Nephron progenitor cell (in vitro differentiated cells): ENCODE data around the gene RBM4.
A peak's percentile ranks its signal among the peaks of the same experiment; 100 is the strongest.

Experiments used
- DNase-seq: peaks from one replicate; pipeline ENCODE4 v3.0.0; 2021
- H3K27ac Mint-ChIP-seq: 2 replicates; pipeline ENCODE4 v1.8.0; 2021; ENCODE audit warnings: mild to moderate bottlenecking, moderate library complexity, mixed read lengths
- H3K27me3 Mint-ChIP-seq: 2 replicates; pipeline ENCODE4 v1.8.0; 2021; ENCODE audit warnings: mild to moderate bottlenecking, low read depth, mixed read lengths; ENCODE audit not compliant: poor library complexity
- H3K36me3 Mint-ChIP-seq: 2 replicates; pipeline ENCODE4 v1.8.0; 2021; ENCODE audit warnings: low read depth, mixed read lengths
- H3K4me1 Mint-ChIP-seq: 2 replicates; pipeline ENCODE4 v1.8.0; 2021; ENCODE audit warnings: mixed read lengths
- H3K4me3 Mint-ChIP-seq: 2 replicates; pipeline ENCODE4 v1.8.0; 2021; ENCODE audit warnings: mild to moderate bottlenecking, moderate library complexity, mixed read lengths
- H3K9me3 Mint-ChIP-seq: 2 replicates; pipeline ENCODE4 v1.8.0; 2021; ENCODE audit warnings: mild to moderate bottlenecking, moderate library complexity, mixed read lengths
- TF ChIP-seq, protein P1 (sequence below): fragments of 200-600 bp; sonication (generic); IDR thresholded peaks from 2 replicates; pipeline ENCODE4 v1.5.0; 2021; ENCODE audit warnings: antibody characterized with exemption

Gene RBM4

DNA sequence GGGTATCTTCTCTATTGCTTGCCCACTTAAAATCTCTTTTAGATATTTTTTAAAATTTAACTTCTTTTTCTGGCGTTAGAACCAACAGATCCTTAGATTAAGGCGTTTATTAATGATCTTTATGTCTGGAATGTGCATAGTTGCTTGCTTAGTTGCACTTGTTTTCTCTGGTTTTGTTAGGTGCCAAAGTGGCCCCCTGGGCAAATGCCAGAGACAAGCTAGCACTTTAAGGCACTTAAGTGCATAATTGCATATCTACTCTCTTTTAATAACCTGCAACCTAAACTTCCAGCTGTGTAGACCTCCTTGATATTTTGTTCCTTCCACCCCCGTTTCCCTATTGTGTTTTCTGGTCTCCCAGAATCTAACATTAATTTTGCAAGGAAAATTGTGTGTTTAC lies 3.3 kb downstream of the RBM4 start:
- Mint-ChIP-seq H3K27ac (peak overlapping the region; percentile 3), H3K36me3 (peaks cover 79% of the 10 kb centered on the region)
- no peak for DNase-seq

DNA sequence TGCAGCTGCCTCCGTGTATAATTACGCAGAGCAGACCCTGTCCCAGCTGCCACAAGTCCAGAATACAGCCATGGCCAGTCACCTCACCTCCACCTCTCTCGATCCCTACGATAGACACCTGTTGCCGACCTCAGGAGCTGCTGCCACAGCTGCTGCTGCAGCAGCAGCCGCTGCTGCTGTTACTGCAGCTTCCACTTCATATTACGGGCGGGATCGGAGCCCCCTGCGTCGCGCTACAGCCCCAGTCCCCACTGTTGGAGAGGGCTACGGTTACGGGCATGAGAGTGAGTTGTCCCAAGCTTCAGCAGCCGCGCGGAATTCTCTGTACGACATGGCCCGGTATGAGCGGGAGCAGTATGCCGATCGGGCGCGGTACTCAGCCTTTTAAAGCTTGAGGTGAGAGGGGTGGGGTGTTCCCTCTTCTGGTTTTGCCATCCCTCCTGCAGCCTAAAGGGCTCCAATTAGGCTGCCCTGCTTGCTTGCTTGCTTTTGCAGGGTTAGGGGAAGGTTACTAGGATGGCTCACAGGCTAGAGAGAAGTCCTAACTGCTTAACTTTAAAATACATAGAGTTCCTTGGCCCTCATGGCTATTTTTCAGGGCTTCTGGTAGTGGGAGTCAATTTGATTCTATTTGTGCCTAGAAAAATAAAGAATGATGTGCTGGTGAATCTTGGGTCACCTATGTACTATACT lies 5.4 kb downstream of the RBM4 start:
- no peaks in the 10 kb centered on the region for H3K9me3 Mint-ChIP-seq
- peak overlapping the region; percentile 82 for H3K27ac Mint-ChIP-seq
- TF ChIP-seq, protein P1, sequence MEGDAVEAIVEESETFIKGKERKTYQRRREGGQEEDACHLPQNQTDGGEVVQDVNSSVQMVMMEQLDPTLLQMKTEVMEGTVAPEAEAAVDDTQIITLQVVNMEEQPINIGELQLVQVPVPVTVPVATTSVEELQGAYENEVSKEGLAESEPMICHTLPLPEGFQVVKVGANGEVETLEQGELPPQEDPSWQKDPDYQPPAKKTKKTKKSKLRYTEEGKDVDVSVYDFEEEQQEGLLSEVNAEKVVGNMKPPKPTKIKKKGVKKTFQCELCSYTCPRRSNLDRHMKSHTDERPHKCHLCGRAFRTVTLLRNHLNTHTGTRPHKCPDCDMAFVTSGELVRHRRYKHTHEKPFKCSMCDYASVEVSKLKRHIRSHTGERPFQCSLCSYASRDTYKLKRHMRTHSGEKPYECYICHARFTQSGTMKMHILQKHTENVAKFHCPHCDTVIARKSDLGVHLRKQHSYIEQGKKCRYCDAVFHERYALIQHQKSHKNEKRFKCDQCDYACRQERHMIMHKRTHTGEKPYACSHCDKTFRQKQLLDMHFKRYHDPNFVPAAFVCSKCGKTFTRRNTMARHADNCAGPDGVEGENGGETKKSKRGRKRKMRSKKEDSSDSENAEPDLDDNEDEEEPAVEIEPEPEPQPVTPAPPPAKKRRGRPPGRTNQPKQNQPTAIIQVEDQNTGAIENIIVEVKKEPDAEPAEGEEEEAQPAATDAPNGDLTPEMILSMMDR = no peak
- DNase-seq = peak; percentile 8
- H3K4me1 Mint-ChIP-seq = peaks cover 72% of the 10 kb centered on the region
- H3K27me3 Mint-ChIP-seq = no peaks in the 10 kb centered on the region
- H3K4me3 Mint-ChIP-seq = peak overlapping the region; percentile 93
- peaks cover 85% of the 10 kb centered on the region for H3K36me3 Mint-ChIP-seq

More for the DNA sequence above, 3.3 kb downstream of the RBM4 start:
- Mint-ChIP-seq H3K4me3 (peak overlapping the region; percentile 93), H3K4me1 (peaks cover 83% of the 10 kb centered on the region), H3K27me3 (peaks cover 3% of the 10 kb centered on the region), H3K9me3 (no peaks in the 10 kb centered on the region)
- TF ChIP-seq, protein P1 = no peak

DNA sequence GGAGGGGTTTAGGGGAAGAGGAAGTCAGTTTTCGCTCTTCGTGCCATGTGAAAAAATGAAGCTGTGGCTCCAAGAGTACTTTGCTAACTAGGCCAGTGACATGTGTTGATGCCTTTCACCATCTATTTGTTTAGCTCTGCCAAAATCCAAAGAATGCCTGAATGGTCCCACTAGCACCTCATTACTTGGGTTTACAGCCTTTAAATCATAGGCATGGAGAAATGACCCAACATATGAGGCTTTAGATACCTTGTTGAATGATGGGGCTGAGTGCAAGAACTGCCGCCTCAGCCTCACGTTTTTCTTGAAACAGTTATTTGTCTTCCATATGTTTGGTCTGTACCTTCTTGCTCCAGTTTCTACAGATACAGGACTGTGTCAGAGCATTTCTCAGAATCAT lies 8.3 kb downstream of the RBM4 start:
- Mint-ChIP-seq H3K27ac (no peak overlapping the region), H3K27me3 (no peaks in the 10 kb centered on the region), H3K4me1 (peaks cover 45% of the 10 kb centered on the region), H3K4me3 (no peak overlapping the region), H3K36me3 (peaks cover 90% of the 10 kb centered on the region), H3K9me3 (no peaks in the 10 kb centered on the region)
- no peak for DNase-seq
- TF ChIP-seq, protein P1 = no peak

DNA sequence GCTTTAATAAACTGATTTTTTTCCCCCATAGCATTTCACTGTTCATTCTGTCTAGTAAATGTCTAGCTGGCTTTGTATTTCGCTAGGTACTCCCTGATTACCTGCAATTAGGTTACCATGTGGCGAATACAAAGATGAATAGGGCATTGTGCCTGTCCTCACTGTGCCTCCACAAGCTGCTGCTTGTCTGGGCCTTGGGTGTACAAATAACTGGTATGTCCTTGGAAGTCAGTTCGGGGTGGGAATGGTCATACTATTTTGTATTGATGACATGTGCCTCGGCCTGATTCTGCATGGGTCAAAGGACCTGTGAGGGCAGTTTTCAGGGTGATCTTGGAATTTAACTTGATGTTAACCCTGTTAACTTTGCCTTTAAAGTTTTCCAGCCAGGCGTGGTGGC lies 11.4 kb downstream of the RBM4 start:
- no peak overlapping the region for H3K27ac Mint-ChIP-seq
- H3K4me1 Mint-ChIP-seq = peaks cover 14% of the 10 kb centered on the region
- H3K4me3 Mint-ChIP-seq = no peak overlapping the region
- no peak for DNase-seq
- TF ChIP-seq, protein P1 = no peak
- H3K9me3 Mint-ChIP-seq = peaks cover 5% of the 10 kb centered on the region
- peaks cover 85% of the 10 kb centered on the region for H3K36me3 Mint-ChIP-seq
- no peaks in the 10 kb centered on the region for H3K27me3 Mint-ChIP-seq

DNA sequence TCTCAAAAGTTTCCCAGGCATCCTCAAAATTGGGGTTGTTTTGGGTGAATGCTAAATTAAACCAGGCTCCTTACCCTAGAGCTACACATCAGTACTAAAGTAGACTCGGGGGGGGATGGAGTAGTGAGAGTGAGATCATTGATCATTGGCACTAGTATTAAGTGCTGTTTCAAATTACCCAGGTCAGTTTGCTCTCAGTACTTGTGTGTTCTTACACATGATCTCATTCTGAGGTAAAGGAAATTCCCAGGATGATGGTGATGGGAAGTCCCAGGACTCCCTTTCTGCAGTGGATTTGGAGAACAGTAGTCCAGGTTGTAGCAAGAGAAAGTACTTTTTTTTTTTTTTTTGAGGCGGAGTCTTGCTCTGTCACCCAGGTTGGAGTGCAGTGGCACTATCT lies 12.5 kb downstream of the RBM4 start:
- H3K4me1 Mint-ChIP-seq = peaks cover 10% of the 10 kb centered on the region
- TF ChIP-seq, protein P1 = no peak
- no peaks in the 10 kb centered on the region for H3K27me3 Mint-ChIP-seq
- no peak for DNase-seq
- H3K27ac Mint-ChIP-seq = no peak overlapping the region
- H3K9me3 Mint-ChIP-seq = peaks cover 5% of the 10 kb centered on the region
- no peak overlapping the region for H3K4me3 Mint-ChIP-seq
- peaks cover 83% of the 10 kb centered on the region for H3K36me3 Mint-ChIP-seq

DNA sequence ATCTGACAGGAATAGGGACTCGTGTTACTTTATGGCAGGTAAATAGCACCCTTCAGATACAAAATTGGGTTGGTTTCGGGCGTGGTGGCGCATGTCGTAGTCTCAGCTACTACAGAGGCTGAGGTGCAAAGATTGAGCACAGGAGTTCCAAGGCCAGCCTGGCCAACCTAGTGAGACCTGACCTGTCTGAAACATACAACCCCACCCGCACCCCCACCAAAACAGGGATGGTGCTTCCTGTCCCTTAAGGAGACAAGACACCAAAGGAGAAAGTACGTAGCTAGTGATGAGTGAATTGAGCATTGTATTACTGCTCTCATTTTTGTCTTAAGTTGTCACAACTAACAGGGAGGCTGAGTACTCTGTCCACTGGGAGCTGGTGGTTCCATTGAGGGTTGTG lies 14.1 kb downstream of the RBM4 start:
- Mint-ChIP-seq H3K36me3 (peaks cover 80% of the 10 kb centered on the region), H3K4me1 (peaks cover 7% of the 10 kb centered on the region), H3K27ac (no peak overlapping the region), H3K9me3 (peaks cover 5% of the 10 kb centered on the region), H3K27me3 (no peaks in the 10 kb centered on the region), H3K4me3 (no peak overlapping the region)
- DNase-seq = no peak
- TF ChIP-seq, protein P1 = no peak
